Activated naive CD4-positive, alpha-beta T cell treated with anti-CD3 and anti-CD28 coated beads, Interleukin-2, amount 50 U/mL, for 16 hours (primary cell): ENCODE measurements around the gene NDUFAF2.

Experiments used
- DNase-seq: peaks from one replicate; pipeline ENCODE4 v3.0.0-alpha.2; 2020

Gene NDUFAF2

DNA sequence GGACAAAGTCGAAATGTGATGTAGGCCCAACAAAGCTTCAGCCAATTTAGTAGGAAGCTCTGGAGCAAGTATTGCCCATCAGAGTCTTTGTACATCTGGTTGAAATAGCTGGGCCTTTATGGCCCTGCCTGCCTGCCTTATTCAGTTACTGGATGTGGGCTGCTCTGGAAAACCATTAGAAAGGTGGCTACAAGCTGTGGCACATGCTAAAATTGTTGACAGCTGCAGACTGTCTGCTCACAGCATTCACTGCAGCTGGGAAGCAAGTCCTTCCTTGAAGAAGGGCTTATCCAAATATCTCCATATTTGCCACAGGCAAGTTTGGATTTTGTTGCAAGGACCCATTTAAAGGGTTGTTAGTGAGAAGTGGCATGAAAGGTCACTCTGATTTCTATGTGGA lies 192.8 kb downstream of the NDUFAF2 start:
- DNase-seq, result no peak

DNA sequence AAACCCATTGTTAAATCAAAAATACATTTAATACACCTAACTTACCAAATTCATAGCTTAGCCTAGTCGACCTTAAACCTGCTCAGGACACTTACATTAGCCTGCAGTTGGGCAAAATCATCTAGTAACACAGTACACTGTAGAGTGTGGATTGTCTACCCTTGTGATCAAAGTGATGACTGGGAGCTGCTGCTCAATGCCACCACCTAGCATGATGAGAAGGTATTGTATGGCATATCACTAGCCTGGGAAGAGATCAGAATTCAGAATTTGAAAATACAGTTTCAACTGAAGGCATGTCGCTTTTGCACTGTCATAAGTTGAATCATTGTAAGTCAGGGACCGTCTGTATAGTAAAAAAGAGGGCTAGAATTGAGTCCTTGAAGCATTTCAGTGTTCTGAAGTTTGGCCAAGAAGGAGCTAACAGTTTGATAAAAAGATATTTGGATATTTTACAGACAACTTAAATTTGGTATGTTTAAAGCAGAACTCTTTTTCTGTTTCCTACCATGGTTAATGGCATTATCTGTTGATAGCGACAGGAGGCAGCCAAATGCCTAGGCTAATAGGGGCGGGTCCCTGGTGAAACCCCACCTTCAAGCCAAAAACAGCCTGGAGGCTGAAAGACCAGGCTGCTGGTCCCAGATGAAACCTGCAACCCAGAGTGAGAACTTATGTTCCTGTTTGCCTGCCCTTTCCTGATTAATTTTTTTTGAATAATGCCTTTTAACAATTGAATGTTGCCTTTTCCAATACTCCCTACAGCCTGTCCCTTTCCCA lies 194.3 kb downstream of the NDUFAF2 start:
- no peak for DNase-seq

DNA sequence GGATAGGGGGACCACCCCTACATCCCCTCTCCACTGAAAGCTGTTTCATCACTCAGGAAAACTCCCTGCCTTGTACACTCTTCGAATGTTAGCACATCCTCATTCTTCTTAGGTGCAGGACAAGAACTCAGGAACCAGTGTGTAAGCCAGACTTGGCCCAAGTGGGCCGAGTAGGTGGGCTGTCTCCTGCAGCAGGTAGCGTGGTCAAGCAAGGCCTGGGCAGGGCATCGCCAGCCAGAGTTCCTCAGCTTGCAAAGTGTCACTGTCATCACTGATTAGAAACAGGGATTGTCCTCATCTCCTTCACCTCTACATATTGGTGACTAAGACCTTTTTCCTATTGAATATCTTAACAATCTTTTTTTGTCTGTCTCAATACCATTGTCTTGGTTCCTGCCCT lies 194.9 kb downstream of the NDUFAF2 start:
- DNase-seq, result no peak

DNA sequence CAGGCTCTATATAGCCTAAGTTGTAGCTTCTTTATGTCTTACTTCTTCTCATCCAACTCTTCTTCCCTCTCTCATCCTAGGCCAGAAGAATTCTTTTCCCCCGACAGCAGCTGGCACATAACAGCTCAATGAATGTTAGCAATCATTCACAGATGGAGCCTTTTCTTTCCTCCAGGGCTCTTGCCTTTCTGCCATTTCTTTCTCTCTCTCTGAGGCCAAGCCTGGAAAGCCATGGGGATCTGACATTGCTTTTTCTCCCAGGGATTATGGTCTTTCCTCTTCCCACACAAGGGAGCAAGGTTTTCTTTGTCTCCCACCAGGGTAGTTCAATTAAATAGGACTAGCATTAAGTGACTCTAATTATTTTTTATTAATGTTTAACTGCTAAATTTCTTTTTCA lies 196.8 kb downstream of the NDUFAF2 start:
- DNase-seq, result no peak

DNA sequence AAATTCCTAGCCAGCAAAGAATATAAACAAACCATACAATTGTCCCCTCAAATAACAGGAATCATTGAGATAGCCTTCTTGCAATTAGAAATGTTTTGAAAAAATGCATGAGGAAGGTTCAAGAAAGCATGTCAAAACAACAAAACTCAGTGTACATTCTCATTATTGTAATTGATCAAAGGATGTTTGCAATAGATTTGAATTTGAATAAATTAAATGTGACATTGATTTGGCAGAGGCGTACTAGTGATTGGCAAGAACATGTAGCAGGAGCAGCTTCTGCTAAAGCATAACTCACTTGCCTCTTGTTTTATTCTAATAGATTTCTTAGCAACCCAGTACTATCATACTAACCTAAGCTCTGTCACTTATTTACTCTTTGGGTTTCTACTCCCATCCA lies 197.4 kb downstream of the NDUFAF2 start:
- DNase-seq, result no peak

DNA sequence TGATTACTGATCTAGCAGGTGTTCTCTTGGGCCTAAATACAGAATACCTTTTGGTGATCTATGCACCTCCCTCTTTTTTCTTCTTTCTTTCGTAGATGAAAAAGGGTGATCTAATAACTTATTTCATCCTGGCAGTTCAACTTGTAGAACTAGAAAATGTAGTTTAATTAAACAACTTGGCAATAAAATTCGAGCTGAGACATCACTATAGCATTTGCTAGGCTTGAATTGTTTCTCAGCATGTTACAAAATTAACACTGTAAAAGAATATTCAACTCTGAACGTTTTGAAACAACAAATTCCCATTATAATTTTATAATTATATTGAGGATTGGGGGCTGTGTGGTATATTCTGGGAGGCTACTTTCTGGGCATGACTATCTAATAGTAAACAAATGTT lies 197.8 kb downstream of the NDUFAF2 start:
- no peak for DNase-seq

DNA sequence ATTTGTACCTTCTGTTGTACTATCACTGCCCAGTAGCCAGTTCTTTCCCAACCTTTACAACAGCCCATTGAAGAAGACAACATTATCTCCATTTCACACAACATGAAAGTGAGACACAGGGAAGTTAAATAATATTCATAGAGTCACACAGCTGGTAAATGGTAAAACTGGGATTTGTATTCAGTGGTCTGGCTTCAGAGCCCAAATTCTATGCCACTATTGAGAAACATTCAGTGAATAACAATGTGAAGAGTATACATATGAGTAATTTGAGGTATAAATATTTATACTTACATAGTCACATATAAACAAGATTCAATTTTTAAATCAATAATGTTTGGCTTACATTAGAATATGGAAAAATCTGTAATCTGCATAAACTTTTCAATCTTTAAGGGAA lies 203.5 kb downstream of the NDUFAF2 start:
- no peak for DNase-seq

DNA sequence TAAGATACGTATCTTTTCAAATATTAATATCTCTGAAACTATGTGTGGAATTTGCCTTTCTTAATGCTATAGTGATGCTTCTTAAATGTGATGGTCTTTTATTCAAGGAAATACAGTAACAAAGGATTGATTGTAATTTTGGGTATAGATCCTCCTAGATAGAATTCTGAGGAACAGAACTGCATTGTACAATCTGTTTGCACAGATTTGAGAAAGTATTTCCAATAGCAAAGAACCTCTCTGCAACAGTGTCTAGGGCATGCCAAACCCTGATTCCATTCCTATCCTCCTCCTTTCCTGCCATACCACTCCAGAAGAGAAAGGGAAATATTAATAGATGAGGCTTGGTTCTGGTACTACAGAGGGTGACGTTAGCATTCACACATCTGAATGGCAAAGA lies 206.9 kb downstream of the NDUFAF2 start:
- no peak for DNase-seq

DNA sequence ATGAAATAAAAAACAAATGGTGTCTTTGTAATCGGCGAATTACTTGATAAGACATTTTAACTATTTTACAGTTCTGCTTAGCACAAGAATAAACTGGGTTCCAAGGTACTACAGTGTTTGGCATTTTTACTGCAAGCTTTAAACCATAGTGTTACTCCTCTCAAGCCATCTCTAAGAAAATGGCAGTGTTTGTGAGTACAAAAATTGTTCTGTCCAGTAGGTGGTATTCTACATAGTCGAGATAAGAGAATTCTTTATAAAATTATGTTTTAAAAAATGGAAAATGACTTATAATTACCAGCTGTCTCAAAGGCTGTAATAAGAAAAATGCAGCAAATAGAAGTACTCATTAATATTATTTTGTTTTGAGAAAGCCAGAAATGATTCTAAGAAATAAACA lies 214.1 kb downstream of the NDUFAF2 start:
- DNase-seq, result no peak

DNA sequence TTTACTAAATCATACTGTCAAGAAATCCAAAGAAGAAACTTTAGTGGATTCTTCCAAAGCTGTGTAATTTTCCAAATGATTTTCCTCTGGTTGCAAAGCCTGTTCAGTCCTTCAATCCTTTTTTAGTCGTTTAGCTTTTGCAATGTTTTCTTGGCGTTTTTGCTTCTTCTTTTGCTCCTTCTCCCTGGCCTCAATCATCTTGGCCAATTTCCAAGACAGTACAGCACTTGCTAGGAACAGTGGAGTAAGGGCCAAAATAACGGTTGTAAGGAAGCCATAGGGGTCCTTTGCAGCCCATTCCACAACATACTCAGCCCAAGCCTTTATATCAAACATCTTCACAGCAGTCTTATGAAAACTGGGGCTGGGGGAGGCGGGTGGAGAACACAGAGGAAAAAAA lies 214.8 kb downstream of the NDUFAF2 start:
- no peak for DNase-seq

DNA sequence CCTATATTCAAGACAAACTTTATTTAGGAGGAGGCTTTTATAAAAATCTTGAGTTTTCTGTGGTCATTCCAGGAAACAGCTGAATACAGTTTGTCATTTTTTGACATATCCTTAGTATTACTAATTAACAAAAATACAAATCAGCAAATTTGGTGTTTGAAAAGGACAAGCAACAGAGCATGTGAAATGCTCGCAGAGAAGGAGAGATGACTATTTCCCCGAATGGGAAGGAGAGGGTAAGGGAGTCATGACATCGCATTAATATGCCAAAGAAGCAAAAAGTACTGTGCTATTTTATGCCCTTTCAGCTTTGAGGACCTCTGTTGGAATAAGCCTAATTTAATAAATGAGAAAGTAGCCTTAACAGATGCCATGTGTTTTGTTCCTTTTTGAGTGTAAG lies 215.5 kb downstream of the NDUFAF2 start:
- no peak for DNase-seq

DNA sequence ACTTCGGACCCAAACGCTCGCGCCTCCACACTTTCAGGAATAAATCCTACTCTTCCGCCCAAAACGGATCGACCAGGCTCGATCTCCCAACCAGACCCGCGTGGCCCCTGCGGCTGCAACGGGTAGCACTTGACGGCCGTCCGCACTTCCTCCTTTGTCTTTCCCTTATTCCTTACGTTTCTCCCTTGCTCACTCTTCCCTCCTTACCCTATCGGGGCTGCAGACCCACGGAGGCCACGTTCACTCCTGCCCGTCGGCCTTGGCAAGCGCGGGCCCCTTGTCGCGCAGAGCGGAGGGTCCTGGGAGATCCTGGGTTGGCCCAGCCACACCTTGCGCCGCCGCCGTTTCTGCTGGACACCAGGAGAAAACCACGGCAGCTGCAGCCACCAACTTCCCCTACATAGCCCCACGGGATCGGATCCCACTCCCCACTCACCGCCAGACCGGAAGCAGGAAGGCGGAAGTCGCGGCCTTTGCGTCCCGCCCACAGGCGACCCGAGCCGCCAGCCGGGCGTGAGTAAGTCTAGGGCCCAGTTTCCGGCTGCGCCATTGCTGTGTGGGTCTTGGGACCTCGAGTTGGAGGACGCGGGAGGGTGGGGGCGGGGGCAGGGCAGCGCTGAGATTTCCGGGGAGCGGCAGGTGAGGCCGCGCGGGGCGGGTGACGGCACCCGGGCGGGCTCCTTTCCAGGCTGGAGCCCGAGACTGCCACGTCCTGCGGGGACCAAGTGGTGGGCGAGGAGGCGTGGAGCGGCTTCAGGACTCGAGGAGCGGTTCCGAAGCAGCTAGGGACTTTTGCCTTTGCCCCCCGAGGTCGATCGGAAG lies 217.2 kb downstream of the NDUFAF2 start, which contains the start of gene SMIM15:
SMIM15 (minus strand) TSS at position 459 of the 822 bp plus-strand sequence. CDS start 2,297 bp downstream, outside the sequence.
- peak; percentile 81 for DNase-seq

DNA sequence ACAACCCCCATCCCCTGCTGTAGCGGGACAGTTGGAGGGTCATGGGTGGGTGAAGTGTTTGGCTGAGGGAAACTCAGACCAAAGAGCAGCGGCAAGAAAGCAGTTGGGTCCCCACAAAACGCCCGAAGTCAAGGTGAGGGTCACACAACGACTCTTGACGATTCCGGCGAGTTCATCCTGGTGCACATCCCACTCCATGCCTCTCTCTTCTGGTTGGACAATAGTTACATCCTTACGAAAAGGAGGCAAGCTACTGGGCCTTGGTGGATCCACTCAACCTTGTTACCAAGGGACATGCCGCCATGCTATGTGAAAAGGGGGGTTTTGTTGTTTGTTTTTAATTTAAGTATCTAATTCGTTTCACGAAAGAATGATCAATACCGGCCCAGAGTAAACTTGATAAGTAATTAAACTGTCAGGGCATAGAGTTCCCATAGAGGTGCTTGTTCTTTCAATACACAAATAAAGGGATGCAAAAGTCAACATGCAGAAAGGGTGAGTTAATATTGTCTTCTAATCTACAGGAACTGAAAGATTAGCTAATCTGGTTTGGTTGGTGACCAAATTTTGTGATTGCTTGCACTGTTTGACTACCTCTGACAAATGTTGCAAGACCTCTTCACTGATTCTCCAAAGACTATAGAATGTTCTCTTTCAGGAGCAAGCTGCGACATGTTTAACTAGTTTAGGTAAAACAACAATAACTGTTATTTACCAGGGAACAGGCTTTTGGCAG lies 218.0 kb downstream of the NDUFAF2 start:
- DNase-seq, result peak; percentile 11

DNA sequence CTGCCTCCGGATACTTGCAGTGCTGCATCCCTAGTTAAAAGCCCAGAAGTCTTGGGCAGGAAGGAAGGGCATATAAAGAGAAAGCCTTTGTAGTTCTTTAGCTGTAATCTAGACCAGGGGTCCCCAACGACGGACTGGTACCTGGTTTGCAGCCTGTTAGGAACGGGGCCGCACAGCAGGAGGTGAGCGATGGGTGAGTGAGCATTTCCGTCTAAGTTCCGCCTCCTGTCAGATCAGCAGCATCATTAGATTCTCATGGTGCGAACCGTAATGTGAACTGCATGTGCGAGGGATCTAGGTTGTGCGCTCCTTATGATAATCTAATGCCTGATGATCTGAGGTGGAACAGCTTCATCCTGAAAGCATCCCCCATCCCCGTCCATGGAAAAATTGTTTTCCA lies 218.9 kb downstream of the NDUFAF2 start:
- no peak for DNase-seq

DNA sequence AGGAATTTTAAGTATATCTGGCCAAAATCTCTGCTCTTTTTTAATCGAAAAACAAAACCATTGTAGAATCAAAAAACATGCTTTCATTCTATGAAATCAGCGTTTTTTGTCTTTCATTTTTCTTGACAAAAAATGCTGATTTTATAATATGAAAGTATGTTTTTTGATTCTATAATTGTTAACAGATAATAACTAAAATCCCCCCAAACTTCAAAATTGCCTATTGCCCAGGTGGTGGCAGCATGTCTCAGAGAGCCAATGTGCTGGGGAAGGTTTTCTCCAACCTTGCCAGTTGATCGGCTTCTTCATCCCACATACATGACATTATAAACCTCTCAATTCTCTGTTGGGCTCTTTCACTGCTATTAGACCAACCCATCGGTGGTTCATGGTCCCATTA lies 222.4 kb downstream of the NDUFAF2 start:
- no peak for DNase-seq

DNA sequence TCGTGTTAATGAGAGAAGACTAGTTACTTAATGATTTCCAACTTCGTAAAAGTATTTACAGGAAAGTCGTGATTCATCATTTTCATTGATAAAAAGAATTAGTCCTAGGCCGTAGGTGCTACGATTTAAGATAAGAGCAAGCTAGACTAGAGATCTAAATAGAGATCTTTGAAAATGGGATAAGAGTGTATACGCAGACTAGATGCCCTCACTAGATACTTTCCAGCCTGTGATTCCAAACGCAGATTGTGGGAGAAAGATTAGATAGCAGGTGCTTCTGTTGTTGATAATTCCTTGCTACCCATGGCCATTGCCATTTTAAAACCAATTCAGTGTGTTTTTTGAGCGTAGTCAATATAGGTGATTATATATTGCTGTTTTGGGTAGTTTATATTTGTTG lies 223.9 kb downstream of the NDUFAF2 start:
- no peak for DNase-seq

DNA sequence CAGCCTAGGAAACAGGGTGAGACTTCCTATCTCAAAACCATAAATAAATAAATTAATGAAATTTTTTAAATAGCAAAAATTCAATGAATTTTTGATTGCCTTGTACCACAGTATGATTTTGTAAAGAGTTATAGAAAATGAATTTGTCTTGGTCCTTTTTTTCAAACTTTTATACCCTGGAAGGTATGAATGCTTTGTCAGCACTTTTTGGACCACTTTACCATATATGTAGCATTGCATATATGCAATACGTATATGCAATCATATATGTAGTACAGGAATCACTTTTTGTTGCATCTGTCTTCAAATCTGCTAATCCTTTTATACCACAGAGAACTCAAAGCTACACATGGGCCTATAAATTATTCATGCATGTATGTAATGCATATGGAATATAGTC lies 226.5 kb downstream of the NDUFAF2 start:
- DNase-seq, result no peak

DNA sequence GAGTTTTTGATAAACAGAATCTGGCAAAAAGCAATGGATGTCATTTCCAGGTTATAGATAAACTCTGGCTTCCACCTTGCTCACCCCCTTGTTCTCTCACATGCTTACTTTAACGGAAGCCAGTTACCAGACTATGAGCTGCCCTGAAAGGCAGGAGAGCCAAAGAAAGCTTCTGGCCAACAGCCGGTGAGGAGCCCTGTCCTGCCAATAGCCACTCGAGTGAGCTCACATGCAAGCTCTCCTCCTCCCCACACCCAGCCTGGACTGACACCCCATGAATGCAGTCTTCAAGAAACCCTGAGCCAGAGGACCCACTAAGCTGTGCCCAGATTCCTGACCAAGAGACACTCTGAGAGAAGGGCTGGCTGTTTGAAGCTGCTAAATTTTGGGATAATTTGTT lies 231.6 kb downstream of the NDUFAF2 start:
- no peak for DNase-seq

DNA sequence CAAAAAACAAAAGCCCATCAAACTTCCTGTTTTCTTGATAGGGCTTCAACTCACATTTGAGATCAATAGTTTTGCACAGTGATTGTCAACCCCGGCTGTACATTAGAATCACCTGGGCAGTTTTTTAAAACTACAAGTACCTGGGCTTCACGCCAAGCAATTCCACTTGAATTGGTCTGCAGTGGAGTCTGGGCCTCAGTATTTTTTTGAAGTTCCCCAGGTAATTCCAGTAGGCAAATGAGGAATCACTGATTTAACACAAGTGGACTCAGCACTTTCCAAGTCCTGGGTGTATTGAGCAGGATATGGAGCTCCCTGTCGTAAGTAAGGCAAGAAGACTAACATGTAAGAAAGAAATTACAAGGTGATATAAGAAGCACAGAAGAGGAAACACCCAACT lies 232.1 kb downstream of the NDUFAF2 start:
- DNase-seq, result no peak

DNA sequence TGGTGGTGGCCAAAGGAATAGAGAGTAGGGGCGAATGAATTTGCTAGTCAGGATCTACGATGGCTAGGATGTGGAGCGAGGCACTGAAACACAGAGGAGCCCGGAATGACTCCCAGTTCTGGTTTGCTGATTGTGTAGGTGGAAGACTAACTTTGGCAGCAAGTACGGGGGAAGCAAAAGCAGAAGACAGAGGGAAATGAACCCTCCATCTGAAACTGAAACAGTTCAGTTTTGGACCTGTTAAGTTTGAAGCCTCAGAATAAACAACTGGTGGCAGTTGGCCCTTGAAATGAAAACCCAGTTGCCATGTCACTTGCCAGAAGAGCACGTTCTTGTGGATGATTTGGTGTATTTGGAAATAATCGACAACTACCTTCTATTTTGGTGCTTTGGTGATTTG lies 232.7 kb downstream of the NDUFAF2 start:
- DNase-seq, result no peak

DNA sequence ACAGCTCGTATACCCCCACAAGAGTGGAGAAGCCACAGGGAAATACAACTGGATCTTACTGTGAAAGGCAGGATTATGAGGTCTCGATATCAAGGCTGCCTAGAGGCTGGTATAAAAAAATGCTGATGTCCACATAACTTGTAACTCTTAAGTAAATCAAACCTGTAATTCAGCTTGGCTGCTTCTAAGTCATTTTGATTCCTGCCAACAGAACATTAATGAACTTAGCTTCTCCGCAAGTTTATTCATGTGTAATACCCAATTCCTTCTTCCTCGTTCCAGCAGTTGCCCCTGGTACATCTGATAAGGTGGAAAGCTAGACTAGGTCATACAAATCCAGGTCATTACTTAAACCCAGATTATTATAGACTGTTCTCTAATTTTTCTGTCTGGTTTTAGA lies 233.7 kb downstream of the NDUFAF2 start:
- no peak for DNase-seq

DNA sequence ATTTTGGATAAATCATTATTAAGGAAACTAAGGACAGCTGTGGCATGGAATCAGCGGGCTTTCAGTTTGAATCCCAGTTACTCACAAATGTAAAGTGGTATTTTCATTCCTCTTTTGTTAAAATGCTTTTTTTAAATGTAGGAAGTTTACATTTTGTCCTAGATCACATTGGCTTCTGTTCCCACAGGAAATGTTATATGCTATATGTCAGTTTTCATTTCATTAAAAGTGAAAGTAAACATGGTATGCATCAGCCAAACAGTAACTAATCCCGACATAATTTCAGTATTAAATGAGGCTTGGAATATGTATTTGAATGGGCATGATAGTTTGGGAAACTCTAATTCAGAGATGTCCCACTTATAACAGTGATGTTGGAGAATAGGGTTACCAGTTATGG lies 235.9 kb downstream of the NDUFAF2 start:
- no peak for DNase-seq

DNA sequence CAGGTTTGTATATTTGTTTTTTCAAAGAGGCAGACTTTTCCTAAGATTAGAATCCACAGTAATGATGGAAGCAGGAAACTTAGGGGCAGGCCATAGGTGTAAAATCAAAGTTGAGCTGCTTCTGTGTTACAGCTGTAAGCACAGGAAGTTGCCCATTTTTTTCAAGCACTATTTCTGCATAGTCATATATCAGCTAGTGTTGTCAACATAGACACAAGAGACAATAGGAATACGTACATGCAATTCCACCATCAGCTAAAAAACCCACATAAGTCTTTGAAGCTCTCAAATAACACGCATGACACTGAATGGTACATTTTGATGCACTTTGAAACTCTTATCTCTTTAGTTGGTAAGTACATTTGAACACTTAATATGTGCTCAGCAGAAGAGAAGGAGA lies 237.4 kb downstream of the NDUFAF2 start:
- DNase-seq, result no peak

DNA sequence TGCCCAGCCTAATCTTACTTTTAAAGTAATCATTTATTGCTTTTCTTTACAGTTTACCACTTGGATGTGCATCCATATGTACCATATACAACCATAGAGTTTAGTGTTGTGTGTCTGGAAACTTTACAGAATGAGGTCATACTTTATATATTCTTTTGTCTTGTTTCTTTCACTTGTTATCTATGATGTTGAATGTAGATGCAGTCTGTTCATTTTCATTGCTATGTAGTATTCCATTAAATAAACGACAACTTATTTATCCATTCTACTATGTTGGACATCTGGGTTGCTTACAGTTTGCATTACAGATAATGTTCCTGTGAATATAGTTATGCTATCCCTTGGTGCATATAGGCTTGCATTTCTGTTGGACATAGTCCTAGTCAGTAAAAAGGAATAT lies 238.5 kb downstream of the NDUFAF2 start:
- no peak for DNase-seq
